HG02870 (cell line): Measurements from ENCODE around the gene HLTF.
"Not testable (repeated sequence)": the region's sequence is repeated elsewhere in the genome, so short reads cannot be mapped to it uniquely, and the experiment has no call there.

ENCODE experiments used
- ATAC-seq: cut with Tn5 transposase; IDR thresholded peaks from one replicate; pipeline ENCODE4 v1.9.1; 2021; ENCODE audit warnings: mild to moderate bottlenecking, moderate library complexity; ENCODE audit not compliant: unreplicated experiment

Gene HLTF

GRCh38 chr3:148997623-148998022 is 88.7 kb downstream of the HLTF start:
- ATAC-seq = no peak

GRCh38 chr3:148992635-148993255 is 93.6 kb downstream of the HLTF start:
- no peak for ATAC-seq

- peak; percentile 27 for ATAC-seq
These were observed 94.2 kb downstream of the HLTF start for GRCh38 chr3:148992027-148992634.

- ATAC-seq = peak; percentile 80
These were observed 94.9 kb downstream of the HLTF start, which contains the start of gene GYG1 for GRCh38 chr3:148991219-148992026. Gene GYG1, plus strand, starts transcription at chr3:148991540. Its CDS starts 101 bp downstream, at chr3:148991641.

DNA sequence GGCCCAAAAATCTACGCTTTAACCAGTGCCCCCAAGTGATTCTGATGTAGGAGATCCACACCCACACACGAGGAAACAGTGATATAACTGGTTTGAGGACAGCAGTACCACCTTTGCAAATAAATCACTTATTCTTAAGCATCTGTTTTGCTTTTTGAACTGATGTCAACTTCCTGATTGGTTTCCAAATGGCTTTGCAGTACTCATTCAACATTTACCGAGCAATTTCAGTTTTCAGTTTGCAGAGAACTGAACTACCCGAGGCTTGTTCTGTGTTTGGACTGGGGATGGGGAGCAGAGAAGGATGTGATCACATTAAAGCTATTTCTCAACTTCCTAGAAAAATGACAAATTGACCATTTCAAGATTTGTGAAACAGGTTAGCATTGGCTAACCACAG is 96.1 kb downstream of the HLTF start:
- ATAC-seq = peak; percentile 26

DNA sequence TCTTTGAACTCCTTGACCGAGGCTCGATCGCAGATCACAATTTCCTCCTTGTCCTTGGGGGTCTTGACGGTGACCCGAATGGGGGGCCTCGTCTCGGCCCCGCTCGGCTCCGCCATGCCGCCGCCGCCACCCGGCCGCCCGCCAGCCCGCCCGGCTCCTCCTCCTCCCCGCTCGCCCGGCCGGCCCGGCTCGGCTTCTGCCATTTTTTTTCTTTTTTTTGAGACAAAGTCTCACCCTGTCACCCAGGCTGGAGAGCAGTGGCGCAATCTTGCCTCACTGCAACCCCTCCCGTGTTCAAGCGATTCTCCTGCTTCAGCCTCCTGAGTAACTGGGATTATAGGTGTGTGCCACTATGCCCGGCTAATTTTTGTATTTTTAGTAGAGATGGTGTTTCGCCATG is 98.8 kb downstream of the HLTF start:
- not testable (repeated sequence) for ATAC-seq

- no peak for ATAC-seq
These were observed 105.1 kb downstream of the HLTF start for GRCh38 chr3:148981273-148981672.
